NCI-H2227 (cell line): ENCODE results near the gene COL18A1.

Source experiments
- DNase-seq: peaks from one replicate; lab custom pipeline; 2025; ENCODE audit not compliant: unreplicated experiment; lab: John Stamatoyannopoulos, UW

The COL18A1 gene

GRCh38 chr21:45542667-45543370 lies 137.9 kb downstream of the COL18A1 start:
- no peak for DNase-seq

DNA sequence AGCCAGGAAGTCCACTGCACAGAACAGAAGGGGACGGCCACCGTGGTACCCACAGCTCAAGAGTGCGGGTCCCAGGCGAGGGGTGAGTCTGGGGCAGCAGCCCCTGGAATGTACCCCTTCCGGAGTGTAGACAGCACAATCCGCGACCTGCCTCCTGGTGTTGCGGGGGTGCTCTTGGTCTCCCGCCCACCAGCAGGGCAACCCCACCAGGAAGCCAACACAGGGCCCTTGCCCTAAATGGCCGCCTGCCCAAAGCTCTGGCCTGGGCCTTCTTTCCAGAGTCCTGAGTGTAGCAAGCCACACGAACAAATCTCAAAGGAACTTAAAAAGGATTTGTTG lies 138.4 kb downstream of the COL18A1 start:
- no peak for DNase-seq

- DNase-seq = no peak
Observed at GRCh38 chr21:45543710-45544448, 138.9 kb downstream of the COL18A1 start.

DNA sequence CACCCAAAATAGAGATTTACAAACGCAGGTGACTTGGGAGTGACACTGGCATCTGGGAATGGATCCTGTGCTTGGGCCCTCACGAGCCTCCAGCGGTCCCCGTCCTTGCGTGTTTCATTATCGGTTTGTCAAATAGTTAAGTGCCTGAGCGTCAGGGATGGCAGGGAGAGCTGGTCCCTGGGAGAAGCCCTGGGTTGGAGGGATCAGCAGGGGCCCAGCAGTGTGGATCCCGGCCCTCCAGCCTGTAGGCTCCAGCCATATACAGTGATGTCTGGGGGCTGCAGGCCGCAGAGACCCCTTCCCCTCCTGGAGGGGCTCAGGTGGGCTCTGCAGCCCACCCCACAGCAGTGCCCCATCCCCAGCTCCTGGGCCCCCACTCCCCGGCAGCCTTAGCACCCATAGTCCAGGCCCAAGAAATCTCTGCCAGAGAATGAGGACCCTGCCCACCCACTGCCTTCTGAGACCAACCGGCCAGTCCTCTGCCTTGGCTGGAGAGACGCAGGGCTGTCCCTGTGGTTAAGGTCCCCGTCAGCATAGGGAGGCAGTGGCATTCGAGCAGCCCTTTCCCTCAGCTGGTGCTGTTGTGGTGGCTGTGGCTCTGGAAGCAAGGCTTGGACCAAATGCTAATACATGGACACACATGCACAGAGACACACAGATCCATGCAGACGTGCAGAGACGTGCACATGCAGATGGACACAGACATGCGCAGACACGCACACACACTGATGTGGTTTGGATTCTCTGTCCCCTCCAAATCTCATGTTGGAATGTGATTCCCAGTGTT lies 139.7 kb downstream of the COL18A1 start:
- no peak for DNase-seq

GRCh38 chr21:45545236-45545570 lies 140.2 kb downstream of the COL18A1 start:
- DNase-seq = no peak

DNA sequence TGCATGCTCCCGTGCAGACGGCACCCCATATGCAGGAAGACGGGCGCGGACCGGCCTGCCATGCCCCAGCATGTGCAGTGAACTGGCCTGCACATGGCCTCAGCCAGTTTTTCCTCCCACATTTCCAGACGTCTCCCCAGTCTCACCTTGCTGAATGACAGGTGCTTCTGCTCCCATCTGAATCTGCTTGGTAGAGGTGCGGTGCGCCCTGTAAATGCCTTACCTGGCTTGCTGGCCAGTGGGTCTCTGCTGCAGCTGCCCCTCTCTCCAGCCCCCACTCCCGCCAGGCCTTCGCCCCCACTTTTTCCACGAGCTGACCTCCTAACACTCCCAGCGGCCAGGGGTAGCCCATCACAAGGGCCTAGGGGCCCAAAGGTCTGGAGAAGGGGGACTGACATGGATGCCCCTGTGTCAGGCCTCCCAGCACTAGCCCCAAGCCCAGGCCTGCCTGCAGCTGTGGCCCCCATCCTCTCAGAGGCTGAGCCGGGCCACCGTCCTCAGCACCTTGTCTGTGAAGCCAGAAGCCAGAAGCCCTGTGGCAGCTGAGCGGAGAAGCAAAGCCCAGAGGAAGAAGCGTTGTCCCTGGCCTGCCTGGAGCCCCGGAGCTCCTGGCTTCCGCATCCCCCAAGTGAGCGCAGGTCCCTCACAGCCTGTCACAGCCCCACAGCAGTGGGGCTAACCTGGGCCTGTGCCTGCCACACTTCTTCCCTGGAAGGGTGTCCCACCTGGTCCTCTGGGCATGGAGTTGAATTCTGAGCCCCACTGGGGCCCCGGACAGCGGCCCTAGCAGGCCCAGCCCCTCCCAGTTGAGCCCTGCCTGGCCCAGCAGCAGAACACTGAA lies 140.9 kb downstream of the COL18A1 start:
- DNase-seq = no peak

DNA sequence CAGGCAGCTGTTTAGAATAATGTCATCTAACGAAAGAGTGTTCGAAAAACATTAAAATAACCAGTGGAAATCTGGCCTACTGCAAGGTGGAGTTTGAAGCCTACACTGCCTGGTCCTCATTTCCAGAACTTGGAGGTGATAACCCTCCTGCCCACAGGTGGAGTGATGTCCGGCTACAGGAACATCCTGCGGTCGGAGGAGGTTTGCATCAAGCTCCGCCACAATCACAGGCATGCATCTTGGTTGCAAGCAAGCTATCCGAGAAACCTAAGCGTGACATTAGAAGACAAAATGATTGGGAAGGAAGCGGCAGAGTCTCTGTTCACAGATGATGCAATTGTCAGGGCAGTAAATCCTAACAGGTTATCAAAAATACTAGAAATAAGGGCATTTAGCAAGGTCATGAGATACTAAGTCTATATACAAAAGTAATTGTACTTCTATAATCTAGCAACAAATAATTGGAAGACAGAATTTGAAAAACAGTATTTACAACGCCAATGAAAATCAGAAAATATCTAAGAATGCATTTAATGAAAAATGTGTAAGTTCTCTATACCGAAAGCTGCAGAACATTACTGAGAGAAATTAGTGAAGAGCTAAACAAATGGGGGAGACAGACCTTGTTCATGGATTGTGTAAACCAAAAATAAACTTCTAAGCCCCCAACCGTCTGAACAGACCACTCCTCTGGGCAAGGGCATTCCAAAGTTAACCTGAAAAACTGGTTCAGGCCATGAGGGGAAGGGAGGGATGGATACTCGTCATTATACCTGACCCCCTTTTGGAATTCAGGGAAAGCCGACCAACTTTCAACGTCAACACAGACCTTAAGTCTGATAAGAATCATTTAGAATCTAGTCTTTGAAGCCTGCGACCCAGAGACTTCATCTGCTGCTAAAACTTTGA lies 141.9 kb downstream of the COL18A1 start:
- DNase-seq = no peak

GRCh38 chr21:45547545-45547900 lies 142.6 kb downstream of the COL18A1 start:
- DNase-seq = no peak

- DNase-seq = peak; percentile 33
Observed at GRCh38 chr21:45548711-45549491, 143.9 kb downstream of the COL18A1 start.

- DNase-seq = no peak
Observed at GRCh38 chr21:45549626-45550463, 144.9 kb downstream of the COL18A1 start.

GRCh38 chr21:45550522-45551210 lies 145.7 kb downstream of the COL18A1 start:
- no peak for DNase-seq

DNA sequence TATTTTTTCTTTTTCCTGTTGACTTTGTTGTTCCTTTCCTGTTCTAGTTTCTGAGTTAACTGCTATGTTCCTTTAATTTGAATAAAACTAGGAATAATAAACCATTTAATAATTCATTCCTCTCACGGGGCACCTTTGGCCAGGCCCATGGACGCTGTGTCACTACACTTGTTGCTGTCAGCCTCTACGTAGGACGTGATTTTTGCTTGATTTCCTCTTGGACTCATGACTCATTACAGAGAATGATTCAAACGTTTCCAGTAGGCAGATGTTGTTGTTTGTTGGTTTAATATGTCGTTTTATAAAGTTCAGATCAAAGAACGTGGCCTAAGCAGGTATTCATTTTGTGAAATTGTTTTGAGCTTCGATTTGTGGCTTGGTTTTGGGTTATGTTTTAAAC lies 146.4 kb downstream of the COL18A1 start:
- DNase-seq = no peak

DNA sequence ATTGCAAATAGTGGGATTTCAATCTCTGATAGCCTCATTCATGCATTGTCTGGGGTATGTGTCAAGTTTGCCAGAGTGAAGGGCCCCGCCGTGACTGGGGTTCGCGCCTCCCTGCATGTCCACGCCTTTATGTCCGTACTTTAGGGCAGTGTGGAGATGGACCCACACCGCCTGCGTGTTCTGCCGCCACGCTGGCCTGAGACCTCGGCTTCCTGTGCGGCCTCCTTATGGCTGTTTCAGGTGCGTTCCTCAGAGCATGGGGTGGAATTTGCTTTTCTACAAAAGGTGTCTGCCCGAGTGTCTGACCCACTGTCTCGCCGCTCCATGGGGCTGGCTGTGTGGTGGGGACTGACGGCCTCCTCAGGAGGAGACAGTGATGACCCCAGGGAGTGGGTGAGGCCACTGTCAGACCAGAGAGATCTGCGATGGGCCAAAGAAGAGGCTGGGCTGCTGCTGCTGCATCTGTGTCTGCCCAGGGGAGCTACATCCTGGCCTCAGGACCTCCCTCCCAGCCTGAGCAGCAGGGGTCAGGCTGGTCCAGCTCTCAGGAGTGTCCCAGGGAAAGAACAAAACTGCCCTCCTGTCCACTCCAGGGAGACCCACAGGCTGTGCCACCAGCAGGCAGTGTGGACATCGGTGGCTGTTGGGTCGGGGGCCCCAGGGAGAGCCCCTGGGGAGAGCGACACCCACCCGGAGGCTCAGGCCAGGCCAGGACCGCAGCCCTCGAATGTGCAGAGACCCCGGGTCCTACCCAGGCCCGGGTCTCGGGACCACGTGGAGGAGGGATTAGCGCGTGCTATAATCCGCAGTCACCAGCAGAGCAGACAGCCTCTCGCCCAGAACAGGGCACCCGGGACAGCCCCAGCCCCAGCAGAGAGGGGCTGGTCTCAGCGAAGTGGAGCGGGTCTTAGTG lies 147.1 kb downstream of the COL18A1 start:
- DNase-seq = no peak

- DNase-seq = no peak
Observed at GRCh38 chr21:45552696-45553391, 147.9 kb downstream of the COL18A1 start.

DNA sequence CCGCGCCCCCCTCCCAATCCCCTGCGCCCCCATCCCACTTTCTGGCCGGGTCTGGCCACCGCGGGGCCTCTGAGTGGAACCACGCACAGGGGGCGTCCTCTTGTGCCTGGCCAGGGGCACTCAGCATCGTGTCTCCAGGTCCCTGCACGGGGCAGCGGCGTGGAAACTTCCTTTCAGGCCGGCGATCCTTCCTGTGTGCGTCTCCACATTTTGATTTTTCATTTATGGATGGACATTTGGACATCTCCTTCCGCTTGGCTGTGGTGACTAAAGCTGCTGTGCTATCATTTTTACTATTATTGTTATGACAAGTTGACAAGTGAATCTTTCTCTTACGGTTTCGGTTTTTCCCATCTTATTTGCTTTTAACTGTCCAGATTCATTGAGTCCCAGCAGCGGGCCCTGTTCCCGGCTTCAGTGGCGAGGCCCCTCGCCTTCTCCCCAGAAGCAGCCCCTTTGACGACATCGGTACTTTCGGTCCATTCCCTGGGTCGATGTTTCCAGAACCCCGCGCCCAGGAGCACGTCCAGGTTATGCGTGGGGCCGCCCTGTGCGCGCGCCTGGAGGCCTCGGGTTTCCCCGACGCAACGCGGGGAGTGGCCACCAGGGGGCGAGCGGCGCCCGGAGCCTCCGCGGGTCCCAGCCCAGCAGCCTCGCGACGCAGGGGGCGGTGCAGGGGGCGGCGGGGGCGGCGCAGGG lies 149.7 kb downstream of the COL18A1 start:
- peak; percentile 87 for DNase-seq

DNA sequence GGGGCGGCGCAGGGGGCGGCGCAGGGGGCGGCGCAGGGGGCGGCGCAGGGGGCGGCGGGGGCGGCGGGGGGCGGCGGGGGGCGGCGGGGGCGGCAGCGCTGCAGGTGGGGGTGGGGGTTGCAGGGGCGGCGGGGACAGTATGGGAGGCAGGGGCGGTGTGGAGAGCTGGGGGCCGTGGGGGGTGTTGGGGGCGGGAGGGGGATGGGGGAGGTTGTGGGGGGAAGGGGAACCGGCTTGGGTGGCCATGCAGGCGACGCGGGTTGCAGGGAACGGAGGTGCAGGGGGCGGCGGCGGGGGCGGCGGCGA lies 150.2 kb downstream of the COL18A1 start:
- DNase-seq = no peak
